ENCODE data around the gene TMOD3. TPM values are rescaled to one million over a fixed set of nuclear protein-coding genes. Genes with fewer than 3 reads are reported as not detected.
A peak's percentile ranks its signal among the peaks of the same experiment; 100 is the strongest.

The TMOD3 gene
- total RNA-seq, 4 donors from 2014 or later: 31.2 to 37.4 (median 36.7) TPM

DNA sequence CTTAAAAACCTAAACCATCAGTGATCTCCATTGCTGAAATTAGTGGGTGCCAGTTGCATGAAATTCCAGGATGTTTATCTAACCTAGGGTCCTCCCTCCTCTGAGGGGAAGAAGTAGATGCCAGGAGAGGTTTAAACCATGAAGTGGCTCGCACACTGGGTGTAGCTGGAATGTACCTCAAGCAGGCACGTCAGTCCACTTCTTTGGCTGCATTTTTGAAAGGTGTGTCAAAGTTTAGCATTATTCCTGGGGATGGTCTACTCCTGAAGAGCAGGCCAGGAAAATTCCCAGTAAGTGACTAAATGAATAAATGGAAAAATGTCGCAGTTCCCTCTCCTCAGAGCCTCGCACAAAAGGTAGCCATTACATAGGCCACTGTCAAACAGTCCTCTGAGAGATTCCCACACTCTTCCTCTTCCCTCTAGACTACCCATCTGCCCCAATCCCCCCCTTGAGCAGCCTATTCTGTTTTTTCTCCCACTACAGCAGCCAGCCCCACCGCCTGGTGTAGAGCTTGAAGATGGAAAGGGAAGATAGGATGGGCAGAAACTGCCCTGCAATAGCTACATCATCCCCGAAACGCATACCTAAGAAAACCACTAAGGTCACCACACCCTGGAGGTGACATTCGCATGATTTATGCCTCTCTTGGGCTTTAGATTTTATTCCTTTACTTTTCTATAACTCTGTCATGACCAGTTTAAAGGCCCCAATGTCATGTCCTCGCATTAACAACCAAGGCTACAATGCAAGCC is 655 bp upstream of the TMOD3 start:
- H3K9me3 ChIP-seq: no peaks in the 10 kb centered on the region
- H3K36me3 ChIP-seq: no peaks in the 10 kb centered on the region
- no peak for TF ChIP-seq POLR2AphosphoS5 (IDR thresholded peaks at IDR 0.05)
- TF ChIP-seq POLR2A (IDR thresholded peaks at IDR 0.05): no peak
- TF ChIP-seq, protein P1, sequence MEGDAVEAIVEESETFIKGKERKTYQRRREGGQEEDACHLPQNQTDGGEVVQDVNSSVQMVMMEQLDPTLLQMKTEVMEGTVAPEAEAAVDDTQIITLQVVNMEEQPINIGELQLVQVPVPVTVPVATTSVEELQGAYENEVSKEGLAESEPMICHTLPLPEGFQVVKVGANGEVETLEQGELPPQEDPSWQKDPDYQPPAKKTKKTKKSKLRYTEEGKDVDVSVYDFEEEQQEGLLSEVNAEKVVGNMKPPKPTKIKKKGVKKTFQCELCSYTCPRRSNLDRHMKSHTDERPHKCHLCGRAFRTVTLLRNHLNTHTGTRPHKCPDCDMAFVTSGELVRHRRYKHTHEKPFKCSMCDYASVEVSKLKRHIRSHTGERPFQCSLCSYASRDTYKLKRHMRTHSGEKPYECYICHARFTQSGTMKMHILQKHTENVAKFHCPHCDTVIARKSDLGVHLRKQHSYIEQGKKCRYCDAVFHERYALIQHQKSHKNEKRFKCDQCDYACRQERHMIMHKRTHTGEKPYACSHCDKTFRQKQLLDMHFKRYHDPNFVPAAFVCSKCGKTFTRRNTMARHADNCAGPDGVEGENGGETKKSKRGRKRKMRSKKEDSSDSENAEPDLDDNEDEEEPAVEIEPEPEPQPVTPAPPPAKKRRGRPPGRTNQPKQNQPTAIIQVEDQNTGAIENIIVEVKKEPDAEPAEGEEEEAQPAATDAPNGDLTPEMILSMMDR (IDR thresholded peaks at IDR 0.05): no peak
- TF ChIP-seq EP300 (IDR thresholded peaks at IDR 0.05): no peak
- H3K27ac ChIP-seq: peak overlapping the region; percentile 96
- no peaks in the 10 kb centered on the region for H3K27me3 ChIP-seq
- WGBS: 67% methylated on average over 9 of the region's 9 CpGs
- no peak for DNase-seq (ENCODE audit: low spot score in 2 of 2)
- H3K4me1 ChIP-seq: peaks cover 38% of the 10 kb centered on the region
- H3K4me3 ChIP-seq: no peak overlapping the region

DNA sequence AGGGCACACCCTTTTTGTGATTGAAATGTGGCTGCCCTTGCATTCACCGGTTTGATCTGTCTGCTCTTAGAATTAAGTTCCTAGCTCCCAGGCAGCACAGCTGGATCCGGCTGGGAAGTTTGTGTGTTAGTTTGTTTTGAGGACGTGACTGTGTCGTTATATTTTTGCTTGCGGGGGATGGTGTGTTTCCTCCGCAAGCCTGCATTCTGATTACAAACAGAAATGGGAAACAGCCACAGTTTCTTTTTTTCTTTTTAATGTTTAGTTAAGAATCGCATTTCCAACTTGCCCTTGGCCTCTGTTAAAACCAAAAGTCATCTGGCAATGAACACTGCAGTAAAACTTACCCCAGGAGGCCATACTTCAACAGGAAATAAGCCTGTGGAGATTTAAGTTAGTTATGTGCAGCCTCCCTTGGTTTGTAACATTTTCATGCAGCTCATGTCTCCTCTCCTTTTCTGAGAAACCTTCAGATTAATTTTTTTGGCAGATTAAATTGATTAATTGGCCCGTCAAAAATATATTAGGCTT is 888 bp downstream of the TMOD3 start:
- H3K36me3 ChIP-seq: no peaks in the 10 kb centered on the region
- peak overlapping the region; percentile 96 for H3K27ac ChIP-seq
- H3K27me3 ChIP-seq: no peaks in the 10 kb centered on the region
- H3K4me3 ChIP-seq: peak overlapping the region; percentile 91
- no peaks in the 10 kb centered on the region for H3K9me3 ChIP-seq
- under 1% methylated on average over 8 of the region's 8 CpGs for WGBS
- TF ChIP-seq EP300 (IDR thresholded peaks at IDR 0.05) (no peak), POLR2AphosphoS5 (IDR thresholded peaks at IDR 0.05) (no peak), POLR2A (IDR thresholded peaks at IDR 0.05) (no peak)
- TF ChIP-seq, protein P1 (IDR thresholded peaks at IDR 0.05): no peak
- peaks cover 46% of the 10 kb centered on the region for H3K4me1 ChIP-seq
- DNase-seq (ENCODE audit: low spot score in 2 of 2): no peak

GRCh38 chr15:51833772-51834171 is 4.3 kb downstream of the TMOD3 start:
- no peak overlapping the region for H3K4me3 ChIP-seq
- no peak for DNase-seq (ENCODE audit: low spot score in 2 of 2)
- 59% methylated on average over 1 of the region's 1 CpG for WGBS
- no peaks in the 10 kb centered on the region for H3K27me3 ChIP-seq
- no peaks in the 10 kb centered on the region for H3K9me3 ChIP-seq
- no peaks in the 10 kb centered on the region for H3K36me3 ChIP-seq
- TF ChIP-seq EP300 (IDR thresholded peaks at IDR 0.05): no peak
- no peak overlapping the region for H3K27ac ChIP-seq
- H3K4me1 ChIP-seq: peaks cover 75% of the 10 kb centered on the region

DNA sequence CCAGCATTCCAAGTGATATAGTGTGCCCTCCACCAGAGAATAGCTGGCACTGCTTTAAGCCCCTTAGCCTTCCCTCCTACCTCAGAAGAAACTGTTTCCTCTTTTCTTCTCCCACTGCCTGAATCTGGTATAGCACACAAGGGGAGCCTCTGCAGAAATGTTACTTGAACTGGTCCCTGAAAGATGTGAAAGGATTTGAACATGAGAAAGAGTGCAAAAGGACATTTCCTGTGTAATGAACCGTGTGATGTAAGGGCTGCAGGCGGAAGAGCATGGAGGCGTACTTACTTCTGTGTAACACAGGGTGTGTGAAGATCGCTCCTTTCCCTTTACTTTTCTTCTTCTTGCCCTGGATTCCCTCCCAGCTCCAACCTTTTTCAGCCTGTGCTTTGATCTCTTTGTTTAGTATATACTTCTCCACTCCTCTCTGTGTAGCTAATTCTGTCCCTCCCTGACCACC is 8.4 kb downstream of the TMOD3 start:
- DNase-seq (ENCODE audit: low spot score in 2 of 2): no peak
- no peaks in the 10 kb centered on the region for H3K36me3 ChIP-seq
- 47% methylated on average over 4 of the region's 4 CpGs for WGBS
- H3K4me3 ChIP-seq: no peak overlapping the region
- H3K27me3 ChIP-seq: no peaks in the 10 kb centered on the region
- H3K9me3 ChIP-seq: no peaks in the 10 kb centered on the region
- TF ChIP-seq EP300 (IDR thresholded peaks at IDR 0.05) (no peak), POLR2A (IDR thresholded peaks at IDR 0.05) (no peak), POLR2AphosphoS5 (IDR thresholded peaks at IDR 0.05) (no peak)
- TF ChIP-seq, protein P1 (IDR thresholded peaks at IDR 0.05): no peak
- H3K27ac ChIP-seq: no peak overlapping the region
- peaks cover 65% of the 10 kb centered on the region for H3K4me1 ChIP-seq

GRCh38 chr15:51838270-51838669 is 8.8 kb downstream of the TMOD3 start:
- H3K36me3 ChIP-seq: no peaks in the 10 kb centered on the region
- H3K27ac ChIP-seq: no peak overlapping the region
- peaks cover 66% of the 10 kb centered on the region for H3K4me1 ChIP-seq
- no peak for TF ChIP-seq POLR2AphosphoS5 (IDR thresholded peaks at IDR 0.05)
- no peak for TF ChIP-seq POLR2A (IDR thresholded peaks at IDR 0.05)
- TF ChIP-seq EP300 (IDR thresholded peaks at IDR 0.05): no peak
- TF ChIP-seq, protein P1 (IDR thresholded peaks at IDR 0.05): no peak
- H3K9me3 ChIP-seq: no peaks in the 10 kb centered on the region
- WGBS: 85% methylated on average over 2 of the region's 2 CpGs
- H3K27me3 ChIP-seq: no peaks in the 10 kb centered on the region
- H3K4me3 ChIP-seq: no peak overlapping the region
- no peak for DNase-seq (ENCODE audit: low spot score in 2 of 2)
